GM21515 (cell line): ENCODE results near the gene RDH8.
A peak's percentile ranks its signal among the peaks of the same experiment; 100 is the strongest.
"Not testable (repeated sequence)": the region's sequence is repeated elsewhere in the genome, so short reads cannot be mapped to it uniquely, and the experiment has no call there.

Experiments
- ATAC-seq: cut with Tn5 transposase; IDR thresholded peaks from one replicate; pipeline ENCODE4 v1.9.1; 2021; ENCODE audit not compliant: unreplicated experiment

RDH8 gene

DNA sequence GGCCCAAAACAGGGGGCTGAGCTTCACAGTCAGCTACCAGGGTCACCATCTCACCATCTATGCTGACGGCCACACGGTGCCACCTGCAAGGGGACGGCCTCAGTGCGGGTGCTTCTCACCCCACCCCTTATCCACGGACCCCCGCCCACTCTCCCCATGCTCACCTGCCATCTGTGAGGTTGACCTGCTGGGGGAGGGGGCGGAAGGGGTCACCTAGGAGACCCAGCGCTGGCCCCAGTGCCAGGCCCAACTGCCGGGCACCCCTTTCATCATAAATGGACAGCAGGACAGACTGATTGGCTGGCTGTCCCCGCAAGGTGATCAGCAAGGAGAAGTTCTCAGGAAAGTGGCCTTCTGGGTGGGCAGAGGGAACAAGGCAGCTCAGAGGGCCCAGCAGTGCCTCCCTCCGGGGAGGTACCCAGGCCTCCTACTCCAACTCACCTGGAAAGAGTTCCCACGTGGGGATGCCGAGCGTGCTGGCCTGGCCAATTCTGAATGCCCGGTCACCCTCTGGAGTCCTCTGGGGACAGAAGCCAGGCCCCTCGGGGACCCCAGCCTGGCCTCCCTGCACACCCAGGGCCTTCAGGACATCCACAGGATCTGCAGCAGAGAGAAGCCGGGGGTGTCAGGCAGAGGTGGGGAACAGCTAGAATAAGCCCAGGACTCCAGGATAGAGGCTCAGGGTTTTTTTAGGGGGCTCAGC is 7.5 kb upstream of the RDH8 start:
- ATAC-seq: no peak

DNA sequence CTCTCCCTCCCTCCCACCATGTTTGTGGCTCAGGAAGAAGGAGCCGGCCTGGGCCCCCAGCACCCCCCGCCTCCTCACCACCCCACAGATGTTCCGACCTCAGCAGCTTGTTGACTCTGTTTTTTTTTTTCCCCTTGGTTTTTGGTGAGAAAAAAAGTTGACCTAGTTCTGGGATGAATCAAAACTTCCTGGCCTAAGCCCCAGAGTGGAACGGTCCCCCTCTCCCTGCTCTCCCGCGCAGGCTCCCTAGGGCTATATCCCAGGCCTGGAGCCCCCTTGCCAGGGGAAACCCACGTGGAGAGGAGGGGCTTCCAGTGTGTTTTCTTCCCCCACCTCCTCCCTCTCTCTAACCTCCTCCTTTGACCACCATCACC is 7.0 kb upstream of the RDH8 start:
- ATAC-seq: no peak

GRCh38 chr19:10006752-10007323 is 6.4 kb upstream of the RDH8 start:
- no peak for ATAC-seq

- no peak for ATAC-seq
Measured at GRCh38 chr19:10007371-10008183, 5.7 kb upstream of the RDH8 start.

- ATAC-seq: no peak
Measured at GRCh38 chr19:10008184-10008765, 5.0 kb upstream of the RDH8 start.

- no peak for ATAC-seq
Measured at GRCh38 chr19:10009714-10010224, 3.5 kb upstream of the RDH8 start.

DNA sequence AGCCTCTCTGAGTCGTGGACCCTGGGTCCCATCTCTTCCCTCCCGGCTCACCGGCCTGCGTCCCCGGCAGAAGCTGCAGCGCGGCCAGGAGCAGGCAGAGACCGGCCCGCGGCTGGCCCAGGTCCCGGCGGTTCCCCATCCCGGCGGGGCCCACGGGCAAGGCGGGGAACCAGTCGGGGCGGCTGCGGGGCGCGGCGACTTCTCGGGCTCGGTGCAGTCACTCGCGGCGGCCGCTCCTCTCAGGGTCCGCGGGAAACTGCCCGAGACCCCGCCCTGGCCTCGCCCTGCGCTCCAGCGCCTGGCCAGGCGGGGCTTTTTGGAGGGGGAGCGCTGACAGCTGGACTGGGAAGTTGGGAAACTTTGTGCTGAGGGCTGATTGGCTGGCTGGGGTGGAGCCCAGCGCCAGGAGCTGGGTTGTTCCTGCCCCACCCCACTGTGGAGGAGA is 3.0 kb upstream of the RDH8 start, which contains the start of gene COL5A3:
Gene COL5A3 (minus strand): TSS at position 258 of the 445 bp plus-strand sequence. CDS start 119 bp downstream, at position 139.
- no peak for ATAC-seq

GRCh38 chr19:10010939-10011338 is 2.3 kb upstream of the RDH8 start:
- no peak for ATAC-seq

DNA sequence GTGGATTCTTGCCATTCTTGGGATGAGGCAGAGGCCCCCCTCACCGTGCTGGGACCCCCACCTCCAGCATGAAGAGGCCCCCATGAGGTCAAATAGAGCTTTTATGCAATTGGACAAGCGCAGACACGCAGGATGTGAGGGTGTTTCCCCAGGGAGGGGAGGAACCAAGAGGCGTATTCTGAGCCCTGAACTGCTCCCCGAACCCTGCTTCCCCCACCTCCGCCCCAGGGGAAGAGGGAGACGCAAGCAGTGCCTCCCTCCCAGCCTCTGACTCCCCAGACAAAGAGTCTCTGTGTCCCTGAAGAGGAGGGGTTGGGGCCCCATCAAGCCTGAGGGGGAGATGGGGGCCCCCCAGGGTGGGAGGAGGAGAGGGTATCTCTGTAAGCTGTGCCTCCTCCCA is 1.3 kb upstream of the RDH8 start:
- ATAC-seq: no peak

DNA sequence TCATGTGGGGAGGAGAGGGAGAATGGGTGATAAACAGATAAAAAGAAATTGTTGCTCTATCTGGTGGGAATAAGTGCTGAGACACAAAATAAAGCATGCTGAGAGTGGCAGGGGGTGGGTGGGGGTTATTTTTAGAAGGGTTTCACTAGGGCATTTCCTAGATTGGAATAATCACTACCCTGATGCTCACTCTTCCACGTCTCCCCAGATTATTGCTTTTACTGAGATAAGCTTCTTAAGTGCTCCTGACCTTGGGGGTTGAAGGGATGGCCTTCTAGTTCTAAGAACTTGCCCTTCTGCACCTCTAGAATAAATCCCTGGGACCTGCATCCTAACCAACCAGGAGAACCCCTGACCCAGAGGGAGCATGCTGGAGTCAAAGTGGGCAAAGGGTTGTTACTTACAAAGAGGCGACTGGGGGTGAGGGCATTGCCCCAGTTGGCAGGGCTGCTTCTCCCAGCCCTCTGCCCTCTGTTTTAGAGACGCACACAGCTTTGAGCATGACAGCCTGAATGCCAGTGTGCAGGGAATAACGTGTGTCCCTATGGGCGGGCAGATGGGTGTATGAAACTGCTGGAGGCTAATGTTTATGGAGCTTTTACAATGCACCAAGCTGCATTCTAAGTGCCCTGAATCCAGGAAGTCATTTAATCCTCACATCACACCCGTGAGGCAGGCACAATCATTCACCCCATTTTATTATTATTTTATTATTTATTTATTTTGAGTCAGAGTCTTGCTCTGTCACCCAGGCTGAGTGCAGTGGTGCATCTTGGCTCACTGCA is 743 bp downstream of the RDH8 start:
- ATAC-seq: no peak

DNA sequence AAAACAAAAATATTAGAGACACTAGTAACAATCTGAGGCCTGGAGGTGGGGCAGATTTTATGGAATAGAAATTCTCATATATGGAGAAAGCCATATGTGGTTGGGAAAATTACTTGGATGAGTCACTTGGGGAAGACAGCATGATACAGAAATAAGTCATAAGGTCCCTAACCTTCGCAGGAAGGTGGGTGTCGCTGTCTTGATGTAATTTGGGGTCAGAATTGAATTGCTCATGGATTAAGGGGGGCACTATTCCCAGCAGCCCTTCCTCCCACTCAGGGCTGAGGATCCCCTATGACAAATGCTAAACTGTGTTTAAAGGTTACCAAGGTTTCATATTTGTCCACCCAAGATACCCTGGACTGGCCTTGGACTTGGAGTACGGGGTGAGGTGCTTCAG is 5.0 kb downstream of the RDH8 start:
- ATAC-seq: no peak

- no peak for ATAC-seq
Measured at GRCh38 chr19:10018786-10019185, 5.5 kb downstream of the RDH8 start.

DNA sequence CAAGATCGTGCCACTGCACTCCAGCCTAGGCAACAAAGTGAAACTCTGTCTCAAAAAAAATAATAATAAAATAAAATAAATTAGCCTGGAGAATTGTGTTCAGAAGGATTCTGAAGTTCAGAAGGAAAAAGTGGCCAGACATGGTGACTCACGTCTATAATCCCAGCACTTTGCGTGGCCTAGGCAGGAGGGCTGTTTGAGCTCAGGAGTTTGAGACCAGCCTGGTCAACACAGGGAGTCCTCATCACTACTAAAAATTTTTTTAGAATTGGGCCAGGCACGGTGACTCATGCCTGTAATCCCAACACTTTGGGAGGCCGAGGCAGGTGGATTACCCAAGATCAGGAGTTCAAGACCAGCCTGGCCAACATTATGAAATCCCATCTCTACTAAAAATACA is 6.0 kb downstream of the RDH8 start:
- ATAC-seq: no peak

- no peak for ATAC-seq
Measured at GRCh38 chr19:10020851-10021250, 7.6 kb downstream of the RDH8 start.

GRCh38 chr19:10021446-10021845 is 8.2 kb downstream of the RDH8 start:
- no peak for ATAC-seq

DNA sequence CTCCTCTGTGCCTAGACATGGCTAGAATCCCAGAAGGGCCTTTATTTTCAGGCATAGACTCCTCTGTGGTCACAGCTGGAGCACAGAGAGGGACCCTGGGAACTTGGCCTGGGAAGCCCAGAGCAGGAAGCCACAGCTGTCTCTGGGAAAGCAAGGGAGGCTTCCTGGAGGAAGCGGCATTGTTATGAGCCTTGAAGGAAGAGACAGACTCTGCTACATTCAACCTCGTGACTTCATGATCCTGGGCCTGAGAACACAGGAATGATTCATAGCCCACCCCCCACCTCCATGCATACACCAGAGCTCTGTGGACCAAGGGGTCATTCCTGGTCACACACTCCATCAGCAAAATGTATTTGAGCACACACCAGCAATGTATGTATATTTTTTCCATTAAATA is 8.6 kb downstream of the RDH8 start:
- no peak for ATAC-seq

DNA sequence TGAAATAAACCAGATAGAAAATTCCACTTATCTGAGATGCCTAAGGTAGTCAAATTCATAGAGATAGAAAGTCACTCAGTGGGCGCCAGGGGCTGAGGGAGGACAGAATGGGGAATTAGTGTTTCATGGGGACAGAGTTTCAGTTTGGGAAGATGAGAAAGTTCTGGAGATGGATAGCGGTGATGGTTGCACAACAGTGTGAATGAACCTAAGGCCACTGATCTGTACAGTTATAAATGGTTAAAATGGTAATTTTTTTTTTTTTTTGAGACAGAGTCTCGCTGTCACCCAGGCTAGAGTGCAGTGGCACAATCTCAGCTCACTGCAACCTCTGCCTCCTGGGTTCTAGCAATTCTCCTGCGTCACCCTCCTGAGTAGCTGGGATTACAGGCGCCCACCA is 9.8 kb downstream of the RDH8 start:
- not testable (repeated sequence) for ATAC-seq

DNA sequence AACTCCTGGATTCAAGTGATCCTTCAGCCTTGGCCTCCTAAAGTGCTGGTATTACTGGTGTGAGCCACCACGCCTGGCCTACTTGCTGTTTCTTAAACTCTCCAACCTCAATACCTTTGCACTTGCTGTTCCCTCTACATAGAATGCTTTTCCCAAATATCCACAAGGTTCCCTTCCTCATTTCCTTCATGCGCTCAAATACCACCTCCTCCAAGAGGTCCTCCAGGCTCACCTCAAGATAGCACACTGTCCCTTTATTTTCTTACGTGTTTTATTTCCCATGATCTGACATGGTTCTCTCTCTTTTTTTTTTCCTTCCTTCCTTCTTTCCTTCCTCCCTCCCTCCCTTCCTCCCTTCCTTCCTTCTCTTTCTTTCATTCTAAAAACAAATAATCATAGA is 13.5 kb downstream of the RDH8 start:
- no peak for ATAC-seq

DNA sequence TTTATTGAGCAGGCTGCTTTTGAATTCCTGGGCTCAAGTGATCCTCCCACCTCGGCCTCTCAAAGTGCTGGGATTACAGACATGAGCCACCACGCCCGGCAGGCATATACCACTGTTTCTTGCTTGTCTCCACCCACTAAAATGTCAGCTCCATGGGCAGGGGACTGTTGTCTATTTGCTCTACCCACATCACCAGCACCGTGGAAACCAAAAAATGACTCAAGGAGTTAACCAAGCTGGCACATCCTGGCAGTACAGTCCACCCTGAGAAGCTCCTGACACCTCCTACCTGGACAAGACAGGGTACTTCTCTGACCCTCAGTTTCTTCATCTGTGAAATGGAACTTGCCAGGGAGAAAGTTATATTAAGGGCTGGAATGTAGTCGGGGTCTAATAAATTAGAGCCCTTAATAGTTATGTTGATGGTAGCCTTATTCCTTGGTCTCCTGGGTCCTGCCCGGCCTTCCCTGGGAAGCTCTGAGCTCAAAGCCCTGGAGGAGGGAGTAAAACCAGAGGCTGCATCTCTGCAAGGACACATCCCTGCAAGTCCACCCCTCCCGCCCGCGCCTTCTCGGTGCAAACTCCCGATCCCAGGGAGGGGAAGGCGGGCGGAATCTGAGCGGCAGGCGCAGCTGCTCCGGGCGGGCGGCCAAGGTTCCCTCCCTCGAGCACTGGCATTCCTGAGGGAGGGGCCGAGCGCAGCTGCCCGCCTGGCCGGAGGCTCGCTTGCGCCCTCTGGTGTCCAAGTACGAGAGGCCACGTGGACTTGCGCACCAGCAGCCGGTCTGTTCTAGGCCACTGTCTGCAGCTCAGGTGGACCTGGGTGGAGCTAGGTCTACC is 14.1 kb downstream of the RDH8 start:
- ATAC-seq: peak; percentile 58

DNA sequence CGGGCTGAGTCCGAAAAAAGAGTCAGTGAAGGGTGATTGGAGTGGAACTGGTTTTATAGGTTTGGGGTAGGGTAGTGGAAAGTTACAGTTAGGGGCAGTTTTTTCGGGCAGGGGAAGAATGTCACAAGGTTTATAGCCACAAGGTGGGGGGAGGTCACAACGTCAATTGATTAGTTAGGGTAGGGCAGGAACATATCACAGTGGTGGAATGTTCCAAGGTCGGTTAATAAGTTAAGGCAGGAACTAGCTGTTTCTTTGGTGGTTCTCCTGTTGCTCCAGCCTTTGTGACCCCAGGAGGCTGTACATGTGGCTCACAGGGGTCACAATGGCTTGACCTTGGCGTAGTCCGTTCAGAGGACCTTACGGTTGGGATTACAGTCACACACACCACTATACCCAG is 20.3 kb downstream of the RDH8 start:
- no peak for ATAC-seq
